ENCODE data around the gene RB1. TPM values are rescaled to one million over a fixed set of nuclear protein-coding genes. Genes with fewer than 3 reads are reported as not detected.

The RB1 gene
- total and polyA plus RNA-seq, 4 donors = 10.0 to 69.9 (median 26.1) TPM

DNA sequence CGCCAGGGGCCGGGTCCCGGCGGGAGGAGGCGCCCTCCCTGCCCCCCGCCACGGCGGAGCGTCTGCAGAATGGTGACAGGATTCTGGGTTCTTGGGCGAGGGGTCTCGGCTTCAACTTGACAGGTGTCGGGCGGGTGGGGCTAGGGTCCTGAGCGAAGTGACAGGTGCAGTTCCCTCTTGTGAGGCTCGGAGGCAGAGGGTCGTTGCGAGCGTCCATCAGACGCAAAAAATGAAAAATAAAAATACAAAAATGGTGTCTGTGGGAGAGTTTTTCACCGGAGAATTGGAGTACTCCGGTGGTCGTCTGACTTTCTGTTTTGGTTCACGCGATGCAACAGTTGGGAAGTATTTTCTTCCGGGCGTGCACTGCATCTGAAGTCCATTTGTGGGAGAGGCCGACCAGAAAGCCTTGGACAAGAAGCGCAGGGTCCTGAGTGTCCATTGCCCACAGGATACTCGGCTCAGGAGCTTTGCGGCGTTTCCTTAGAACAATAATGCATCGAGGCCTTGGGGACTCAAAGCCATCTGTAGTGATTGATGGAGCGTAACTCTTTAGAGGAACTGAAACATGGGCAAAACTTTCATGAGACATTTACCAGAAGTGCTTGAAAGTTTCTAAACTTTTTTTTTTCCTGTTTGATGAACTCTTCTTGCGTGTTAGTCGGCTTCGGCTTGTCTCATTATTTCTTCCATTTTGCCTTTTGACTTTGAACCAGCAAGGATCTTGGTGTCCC, 759 bp downstream of the RB1 start:
- Histone ChIP-seq H3K27ac (ENCODE audit: low read depth in 1 of 2, low read length in 1 of 2) (peak overlapping the region; percentile 100), H3K36me3 (ENCODE audit: control insufficient read depth in 4 of 4, insufficient read depth in 4 of 4, low read length in 4 of 4) (peaks cover 0 to 4% (median 2%) of the 10 kb centered on the region in 4 donors), H3K4me1 (ENCODE audit: control insufficient read depth in 5 of 5, insufficient read depth in 5 of 5, low read length in 5 of 5) (peaks cover 5 to 14% (median 7%) of the 10 kb centered on the region in 5 donors), H3K9ac (ENCODE audit: insufficient read depth in 1 of 2, low read length in 2 of 2) (peak overlapping the region; percentile 94 to 99), H3K4me3 (peak overlapping the region; percentile 98), H3K27me3 (ENCODE audit: control insufficient read depth in 3 of 3, insufficient read depth in 3 of 3, low read length in 2 of 3) (no peaks in the 10 kb centered on the region), H3K9me3 (ENCODE audit: control insufficient read depth in 4 of 4, insufficient read depth in 3 of 4, low read length in 3 of 4) (no peaks in the 10 kb centered on the region)
- TF ChIP-seq, protein P1, sequence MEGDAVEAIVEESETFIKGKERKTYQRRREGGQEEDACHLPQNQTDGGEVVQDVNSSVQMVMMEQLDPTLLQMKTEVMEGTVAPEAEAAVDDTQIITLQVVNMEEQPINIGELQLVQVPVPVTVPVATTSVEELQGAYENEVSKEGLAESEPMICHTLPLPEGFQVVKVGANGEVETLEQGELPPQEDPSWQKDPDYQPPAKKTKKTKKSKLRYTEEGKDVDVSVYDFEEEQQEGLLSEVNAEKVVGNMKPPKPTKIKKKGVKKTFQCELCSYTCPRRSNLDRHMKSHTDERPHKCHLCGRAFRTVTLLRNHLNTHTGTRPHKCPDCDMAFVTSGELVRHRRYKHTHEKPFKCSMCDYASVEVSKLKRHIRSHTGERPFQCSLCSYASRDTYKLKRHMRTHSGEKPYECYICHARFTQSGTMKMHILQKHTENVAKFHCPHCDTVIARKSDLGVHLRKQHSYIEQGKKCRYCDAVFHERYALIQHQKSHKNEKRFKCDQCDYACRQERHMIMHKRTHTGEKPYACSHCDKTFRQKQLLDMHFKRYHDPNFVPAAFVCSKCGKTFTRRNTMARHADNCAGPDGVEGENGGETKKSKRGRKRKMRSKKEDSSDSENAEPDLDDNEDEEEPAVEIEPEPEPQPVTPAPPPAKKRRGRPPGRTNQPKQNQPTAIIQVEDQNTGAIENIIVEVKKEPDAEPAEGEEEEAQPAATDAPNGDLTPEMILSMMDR (IDR thresholded peaks at IDR 0.05; ENCODE audit: control extremely low read depth, extremely low read depth) = no peak
- ATAC-seq (ENCODE audit: insufficient read depth, low FRiP score) = peak; percentile 24
- DNase-seq = peak; percentile 57 to 82 (median 72)
- 0 to 1% methylated on average over 35 to 36 of the region's 36 CpGs for WGBS, 2 donors

- Histone ChIP-seq H3K9ac (ENCODE audit: insufficient read depth in 1 of 2, low read length in 2 of 2) (no peak overlapping the region), H3K4me1 (ENCODE audit: control insufficient read depth in 5 of 5, insufficient read depth in 5 of 5, low read length in 5 of 5) (peaks cover 0 to 4% (median 0%) of the 10 kb centered on the region in 5 donors), H3K36me3 (ENCODE audit: control insufficient read depth in 4 of 4, insufficient read depth in 4 of 4, low read length in 4 of 4) (peaks cover 0 to 8% (median 1%) of the 10 kb centered on the region in 4 donors), H3K27ac (ENCODE audit: low read depth in 1 of 2, low read length in 1 of 2) (no peak overlapping the region), H3K4me3 (no peak overlapping the region), H3K9me3 (ENCODE audit: control insufficient read depth in 4 of 4, insufficient read depth in 3 of 4, low read length in 3 of 4) (no peaks in the 10 kb centered on the region), H3K27me3 (ENCODE audit: control insufficient read depth in 3 of 3, insufficient read depth in 3 of 3, low read length in 2 of 3) (no peaks in the 10 kb centered on the region)
- 89 to 97% methylated on average over 1 of the region's 1 CpG for WGBS, 2 donors
- DNase-seq (no peak), ATAC-seq (ENCODE audit: insufficient read depth, low FRiP score) (no peak)
- TF ChIP-seq, protein P1 (IDR thresholded peaks at IDR 0.05; ENCODE audit: control extremely low read depth, extremely low read depth) = no peak
These were observed 7.7 kb downstream of the RB1 start for GRCh38 chr13:48311223-48311622.

DNA sequence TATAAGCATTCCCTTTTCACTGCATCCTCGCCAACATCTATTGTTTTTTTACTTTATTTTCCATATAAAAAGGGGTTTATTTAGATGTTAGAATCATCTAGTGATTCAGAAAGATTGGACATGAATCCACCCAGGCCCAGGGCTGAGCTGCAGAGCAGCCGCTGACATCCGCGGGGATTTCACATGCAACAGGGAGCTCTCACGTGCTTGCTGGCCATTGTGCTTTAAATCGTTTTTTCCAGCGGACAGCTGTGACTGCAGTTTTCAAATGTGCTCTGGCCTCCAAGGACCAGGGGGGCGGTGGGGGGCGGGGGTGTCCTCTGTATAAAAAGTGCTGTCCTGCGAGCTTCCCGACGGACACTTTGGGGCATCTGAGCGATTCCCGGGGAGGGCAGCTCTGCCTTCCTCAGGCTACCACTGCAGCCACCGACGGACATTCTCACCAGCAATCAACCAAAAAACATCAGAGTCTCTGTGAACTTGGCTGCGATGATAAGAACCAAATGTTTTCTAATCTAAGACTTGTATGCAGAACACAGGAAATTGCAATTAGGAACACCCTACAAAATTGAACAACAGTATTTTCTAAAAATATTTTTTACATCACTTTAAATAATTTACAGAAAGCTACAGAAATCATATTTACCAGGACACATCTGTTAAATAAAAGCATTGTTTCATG, 12.6 kb downstream of the RB1 start:
- no peak overlapping the region for H3K4me3 ChIP-seq
- peaks cover 0 to 11% (median 2%) of the 10 kb centered on the region in 5 donors for H3K4me1 ChIP-seq (ENCODE audit: control insufficient read depth in 5 of 5, insufficient read depth in 5 of 5, low read length in 5 of 5)
- peaks cover 2 to 23% (median 8%) of the 10 kb centered on the region in 4 donors for H3K36me3 ChIP-seq (ENCODE audit: control insufficient read depth in 4 of 4, insufficient read depth in 4 of 4, low read length in 4 of 4)
- H3K27me3 ChIP-seq (ENCODE audit: control insufficient read depth in 3 of 3, insufficient read depth in 3 of 3, low read length in 2 of 3) = peaks cover 0 to 7% (median 0%) of the 10 kb centered on the region in 3 donors
- H3K27ac ChIP-seq (ENCODE audit: low read depth in 1 of 2, low read length in 1 of 2) = no peak overlapping the region
- TF ChIP-seq, protein P1 (IDR thresholded peaks at IDR 0.05; ENCODE audit: control extremely low read depth, extremely low read depth) = no peak
- no peak overlapping the region for H3K9ac ChIP-seq (ENCODE audit: insufficient read depth in 1 of 2, low read length in 2 of 2)
- DNase-seq = peak in 2 of 3 donors; percentile 50 to 66
- peaks cover 0 to 6% (median 0%) of the 10 kb centered on the region in 4 donors for H3K9me3 ChIP-seq (ENCODE audit: control insufficient read depth in 4 of 4, insufficient read depth in 3 of 4, low read length in 3 of 4)
- WGBS, 2 donors = 83 to 88% methylated on average over 17 of the region's 17 CpGs
- no peak for ATAC-seq (ENCODE audit: insufficient read depth, low FRiP score)

Data from lung (tissue), 12 donors.